Measurements from ENCODE around the gene THADA.

- TF ChIP-seq POLR2A (IDR thresholded peaks at IDR 0.05): no peak
- no peak for TF ChIP-seq CTCF (IDR thresholded peaks at IDR 0.05)
Observed at GRCh38 chr2:43474273-43474672, 121.6 kb downstream of the THADA start.

Measured in thyroid gland (tissue), 4 donors.